Transverse colon (tissue), 3 donors: Measurements from ENCODE around the gene NME9.

Source experiments
- CTCF ChIP-seq, 5 experiments: fragments of 200-600 bp in 3 of 5; fragments of 450-650 bp in 2 of 5; sonication (generic) in 3 of 5; IDR thresholded peaks; 1 replicate in 2 of 5; 2 replicates in 3 of 5; pipeline ENCODE4 v1.5.1; 2016 to 2017; ENCODE audit warnings: antibody characterized with exemption in 5 of 5, inconsistent platforms in 3 of 5, mild to moderate bottlenecking in 2 of 5, moderate library complexity in 1 of 5
- EP300 ChIP-seq: sonication (generic); formaldehyde crosslinking; IDR thresholded peaks from one replicate; pipeline ENCODE4 v1.6.1; 2017; ENCODE audit warnings: antibody characterized with exemption, low read depth

GRCh38 chr3:138300647-138301046 lies 29.0 kb downstream of the NME9 start:
- TF ChIP-seq EP300 (no peak), CTCF (IDR thresholded peaks at IDR 0.05) (no peak)
